ENCODE measurements around the gene EVL. TPM values are rescaled to one million over a fixed set of nuclear protein-coding genes. Genes with fewer than 3 reads are reported as not detected.
A peak's percentile ranks its signal among the peaks of the same experiment; 100 is the strongest.

The EVL gene
- total and polyA plus RNA-seq, 10 of the 15 experiments (the other 5 are each of a cell fraction or from before 2014, with no cell fraction given) = 11.9 to 341 (median 89.8) TPM

- TF ChIP-seq LARP7 (IDR thresholded peaks at IDR 0.05) = 0 out of 2 replicates have a peak, but pooled peaks have one; percentile 34
- peak; percentile 55; the same call in 1 of the 2 replicates for TF ChIP-seq MXI1 (IDR thresholded peaks at IDR 0.05; ENCODE audit: low read depth, low read length)
- no peak for TF ChIP-seq BRCA1 (IDR thresholded peaks at IDR 0.05; ENCODE audit: low read depth, low read length)
- peak; percentile 72 for TF ChIP-seq ZNF687 (IDR thresholded peaks at IDR 0.05)
- TF ChIP-seq CTCF (IDR thresholded peaks at IDR 0.05 in 2 of 3, conservative IDR thresholded peaks at IDR 0.05 in 1 of 3; ENCODE audit: control insufficient read depth in 2 of 3, extremely low read depth in 1 of 3, insufficient read depth in 1 of 3, low read depth in 3 of 3, low read length in 3 of 3) = peak; percentile 82 to 89 (median 87)
- no peak for TF ChIP-seq ATF2 (IDR thresholded peaks at IDR 0.05; ENCODE audit: low read length)
- TF ChIP-seq NBN (IDR thresholded peaks at IDR 0.05) = 0 out of 2 replicates have a peak, but pooled peaks have one; percentile 27
- peak; percentile 79 for TF ChIP-seq YY1 (IDR thresholded peaks at IDR 0.05; ENCODE audit: low read depth, low read length)
- 0 out of 2 replicates have a peak, but pooled peaks have one; percentile 38 for TF ChIP-seq WRNIP1 (IDR thresholded peaks at IDR 0.05; ENCODE audit: borderline replicate concordance, low read depth, low read length)
- TF ChIP-seq RAD21 (IDR thresholded peaks at IDR 0.05; ENCODE audit: insufficient read depth, low read depth, low read length) = peak; percentile 79
- TF ChIP-seq SMC3 (IDR thresholded peaks at IDR 0.05; ENCODE audit: borderline replicate concordance, low read length) = peak; percentile 94
- TF ChIP-seq, protein P1, sequence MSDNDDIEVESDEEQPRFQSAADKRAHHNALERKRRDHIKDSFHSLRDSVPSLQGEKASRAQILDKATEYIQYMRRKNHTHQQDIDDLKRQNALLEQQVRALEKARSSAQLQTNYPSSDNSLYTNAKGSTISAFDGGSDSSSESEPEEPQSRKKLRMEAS (IDR thresholded peaks at IDR 0.05; ENCODE audit: low read depth, low read length) = no peak; the same call in 1 of the 2 replicates
These were observed 43.0 kb downstream of the EVL start (continued) for GRCh38 chr14:100108042-100108825.

All from GM12878 (cell line).